Central memory CD8-positive, alpha-beta T cell (primary cell): ENCODE results near the gene CHD3.
"Not testable (repeated sequence)": the region's sequence is repeated elsewhere in the genome, so short reads cannot be mapped to it uniquely, and the experiment has no call there.

Experiments used
- ATAC-seq: fragments of 150-1000 bp; cut with Tn5 transposase; replicated peaks from 2 replicates; pipeline ENCODE4 v1.10.0; 2022; ENCODE audit warnings: mild to moderate bottlenecking, moderate FRiP score, moderate number of reproducible peaks; ENCODE audit not compliant: poor library complexity, severe bottlenecking; ENCODE audit errors: extremely low read depth
- DNase-seq, 2 donors: peaks; one replicate each; pipeline ENCODE4 v3.0.0; 2021; ENCODE audit warnings: low spot score in 2 of 2
- H3K27ac Mint-ChIP-seq: one replicate; pipeline ENCODE4 v1.8.0; 2022; ENCODE audit warnings: low read depth, mild to moderate bottlenecking, moderate library complexity, mixed read lengths
- H3K27me3 Mint-ChIP-seq: one replicate; pipeline ENCODE4 v1.8.0; 2022; ENCODE audit warnings: mixed read lengths
- H3K36me3 Mint-ChIP-seq: one replicate; pipeline ENCODE4 v1.8.0; 2022; ENCODE audit warnings: mild to moderate bottlenecking, moderate library complexity, mixed read lengths; ENCODE audit not compliant: insufficient read depth
- H3K4me1 Mint-ChIP-seq: one replicate; pipeline ENCODE4 v1.8.0; 2022; ENCODE audit warnings: mixed read lengths
- H3K4me3 Mint-ChIP-seq: one replicate; pipeline ENCODE4 v1.8.0; 2022; ENCODE audit warnings: mild to moderate bottlenecking, moderate library complexity, mixed read lengths
- H3K9me3 Mint-ChIP-seq: one replicate; pipeline ENCODE4 v1.8.0; 2022; ENCODE audit warnings: mixed read lengths

The CHD3 gene

GRCh38 chr17:7944326-7944725, 55.7 kb downstream of the CHD3 start:
- Mint-ChIP-seq H3K36me3 (peaks cover 38% of the 10 kb centered on the region), H3K27ac (no peak overlapping the region), H3K27me3 (no peaks in the 10 kb centered on the region), H3K4me1 (no peaks in the 10 kb centered on the region), H3K4me3 (no peak overlapping the region), H3K9me3 (no peaks in the 10 kb centered on the region)
- DNase-seq, result no peak
- no peak for ATAC-seq

- H3K27me3 Mint-ChIP-seq, result no peaks in the 10 kb centered on the region
- H3K4me1 Mint-ChIP-seq, result no peaks in the 10 kb centered on the region
- peaks cover 37% of the 10 kb centered on the region for H3K36me3 Mint-ChIP-seq
- ATAC-seq, result no peak
- H3K27ac Mint-ChIP-seq, result no peak overlapping the region
- no peaks in the 10 kb centered on the region for H3K9me3 Mint-ChIP-seq
- no peak overlapping the region for H3K4me3 Mint-ChIP-seq
- no peak for DNase-seq
These were observed 57.1 kb downstream of the CHD3 start for GRCh38 chr17:7945651-7946050.

- no peak overlapping the region for H3K27ac Mint-ChIP-seq
These were observed 57.9 kb downstream of the CHD3 start for GRCh38 chr17:7946441-7946840.

GRCh38 chr17:7947651-7948050, 59.1 kb downstream of the CHD3 start:
- Mint-ChIP-seq H3K36me3 (peaks cover 32% of the 10 kb centered on the region), H3K4me3 (no peak overlapping the region), H3K27me3 (no peaks in the 10 kb centered on the region), H3K4me1 (peaks cover 5% of the 10 kb centered on the region), H3K9me3 (no peaks in the 10 kb centered on the region), H3K27ac (no peak overlapping the region)
- DNase-seq (no peak), ATAC-seq (no peak)

More at GRCh38 chr17:7946441-7946840, 57.9 kb downstream of the CHD3 start:
- peaks cover 3% of the 10 kb centered on the region for H3K4me1 Mint-ChIP-seq
- peaks cover 34% of the 10 kb centered on the region for H3K36me3 Mint-ChIP-seq
- no peak overlapping the region for H3K4me3 Mint-ChIP-seq
- DNase-seq (no peak), ATAC-seq (no peak)
- no peaks in the 10 kb centered on the region for H3K27me3 Mint-ChIP-seq
- no peaks in the 10 kb centered on the region for H3K9me3 Mint-ChIP-seq

GRCh38 chr17:7950578-7950977, 62.0 kb downstream of the CHD3 start:
- no peak overlapping the region for H3K4me3 Mint-ChIP-seq
- H3K27me3 Mint-ChIP-seq, result no peaks in the 10 kb centered on the region
- no peak overlapping the region for H3K27ac Mint-ChIP-seq
- H3K4me1 Mint-ChIP-seq, result peaks cover 5% of the 10 kb centered on the region
- H3K9me3 Mint-ChIP-seq, result no peaks in the 10 kb centered on the region
- H3K36me3 Mint-ChIP-seq, result peaks cover 19% of the 10 kb centered on the region
- DNase-seq (no peak), ATAC-seq (no peak)

- ATAC-seq (peak; percentile 54), DNase-seq (no peak)
- Mint-ChIP-seq H3K27me3 (no peaks in the 10 kb centered on the region), H3K36me3 (peaks cover 16% of the 10 kb centered on the region), H3K9me3 (no peaks in the 10 kb centered on the region), H3K4me3 (no peak overlapping the region), H3K27ac (peak overlapping the region; percentile 35), H3K4me1 (peaks cover 5% of the 10 kb centered on the region)
These were observed 62.7 kb downstream of the CHD3 start for GRCh38 chr17:7951143-7951792.

GRCh38 chr17:7953266-7953665, 64.7 kb downstream of the CHD3 start:
- H3K27me3 Mint-ChIP-seq, DNase-seq, H3K27ac Mint-ChIP-seq, H3K4me3 Mint-ChIP-seq, H3K4me1 Mint-ChIP-seq, H3K9me3 Mint-ChIP-seq, ATAC-seq, H3K36me3 Mint-ChIP-seq: not testable (repeated sequence)

- Mint-ChIP-seq H3K4me1 (peaks cover 5% of the 10 kb centered on the region), H3K4me3 (no peak overlapping the region), H3K27me3 (peaks cover 9% of the 10 kb centered on the region), H3K27ac (no peak overlapping the region), H3K36me3 (peaks cover 1% of the 10 kb centered on the region), H3K9me3 (no peaks in the 10 kb centered on the region)
- ATAC-seq (no peak), DNase-seq (no peak)
These were observed 67.0 kb downstream of the CHD3 start for GRCh38 chr17:7955414-7956227.

- no peaks in the 10 kb centered on the region for H3K9me3 Mint-ChIP-seq
- no peak for ATAC-seq
- H3K36me3 Mint-ChIP-seq, result peaks cover under 1% of the 10 kb centered on the region
- peaks cover 3% of the 10 kb centered on the region for H3K4me1 Mint-ChIP-seq
- DNase-seq, result no peak
- H3K4me3 Mint-ChIP-seq, result no peak overlapping the region
- H3K27me3 Mint-ChIP-seq, result peaks cover 17% of the 10 kb centered on the region
- no peak overlapping the region for H3K27ac Mint-ChIP-seq
These were observed 67.8 kb downstream of the CHD3 start for GRCh38 chr17:7956228-7956965.

GRCh38 chr17:7959503-7960253, 71.1 kb downstream of the CHD3 start:
- DNase-seq, result no peak
- no peak for ATAC-seq
- H3K4me1 Mint-ChIP-seq, result no peaks in the 10 kb centered on the region
- no peak overlapping the region for H3K4me3 Mint-ChIP-seq
- H3K9me3 Mint-ChIP-seq, result no peaks in the 10 kb centered on the region
- no peaks in the 10 kb centered on the region for H3K36me3 Mint-ChIP-seq
- H3K27me3 Mint-ChIP-seq, result peaks cover 24% of the 10 kb centered on the region
- no peak overlapping the region for H3K27ac Mint-ChIP-seq

GRCh38 chr17:7961421-7961820, 72.8 kb downstream of the CHD3 start:
- no peak overlapping the region for H3K4me3 Mint-ChIP-seq
- no peak for ATAC-seq
- H3K27ac Mint-ChIP-seq, result no peak overlapping the region
- peaks cover 25% of the 10 kb centered on the region for H3K27me3 Mint-ChIP-seq
- H3K9me3 Mint-ChIP-seq, result no peaks in the 10 kb centered on the region
- H3K4me1 Mint-ChIP-seq, result no peaks in the 10 kb centered on the region
- no peak for DNase-seq
- H3K36me3 Mint-ChIP-seq, result no peaks in the 10 kb centered on the region
